Activated T-cell treated with anti-CD3 and anti-CD28 coated beads for 48 hours (primary cell): Measurements from ENCODE around the gene OTUD3.
"Not testable (repeated sequence)": the region's sequence is repeated elsewhere in the genome, so short reads cannot be mapped to it uniquely, and the experiment has no call there.

Experiments
- DNase-seq: peaks from one replicate; pipeline ENCODE4 v3.0.0-alpha.2; 2020; ENCODE audit warnings: low read depth

The OTUD3 gene

GRCh38 chr1:19918057-19918456 lies 35.9 kb downstream of the OTUD3 start:
- DNase-seq: peak; percentile 68

- no peak for DNase-seq
Measured at GRCh38 chr1:19920132-19920710, 38.0 kb downstream of the OTUD3 start.

GRCh38 chr1:19921310-19921709 lies 39.1 kb downstream of the OTUD3 start:
- DNase-seq: no peak

- DNase-seq: no peak
Measured at GRCh38 chr1:19922015-19922688, 40.0 kb downstream of the OTUD3 start.

GRCh38 chr1:19923137-19923952 lies 41.1 kb downstream of the OTUD3 start, which contains the start of gene PLA2G2E:
Gene PLA2G2E, minus strand, starts transcription at chr1:19923617. Its CDS starts 58 bp downstream, at chr1:19923559.
- DNase-seq: no peak

GRCh38 chr1:19923953-19924346 lies 41.8 kb downstream of the OTUD3 start:
- no peak for DNase-seq

- DNase-seq: no peak
Measured at GRCh38 chr1:19925342-19926070, 43.3 kb downstream of the OTUD3 start.

- DNase-seq: no peak
Measured at GRCh38 chr1:19926296-19927129, 44.3 kb downstream of the OTUD3 start.

GRCh38 chr1:19927130-19927421 lies 44.9 kb downstream of the OTUD3 start:
- not testable (repeated sequence) for DNase-seq

GRCh38 chr1:19932866-19933265 lies 50.7 kb downstream of the OTUD3 start:
- no peak for DNase-seq

- no peak for DNase-seq
Measured at GRCh38 chr1:19934336-19934735, 52.1 kb downstream of the OTUD3 start.

GRCh38 chr1:19936061-19936750 lies 54.0 kb downstream of the OTUD3 start:
- no peak for DNase-seq

GRCh38 chr1:19938472-19938871 lies 56.3 kb downstream of the OTUD3 start:
- DNase-seq: no peak

GRCh38 chr1:19940486-19941205 lies 58.5 kb downstream of the OTUD3 start:
- no peak for DNase-seq

- DNase-seq: no peak
Measured at GRCh38 chr1:19941206-19941568, 59.0 kb downstream of the OTUD3 start.

- DNase-seq: no peak
Measured at GRCh38 chr1:19942088-19942487, 59.9 kb downstream of the OTUD3 start.

GRCh38 chr1:19942657-19943056 lies 60.5 kb downstream of the OTUD3 start:
- DNase-seq: no peak

GRCh38 chr1:19945914-19946313 lies 63.7 kb downstream of the OTUD3 start:
- no peak for DNase-seq

GRCh38 chr1:19946331-19946751 lies 64.1 kb downstream of the OTUD3 start:
- DNase-seq: no peak

- no peak for DNase-seq
Measured at GRCh38 chr1:19946971-19947370, 64.8 kb downstream of the OTUD3 start.
